NCI-H2107 (cell line): ENCODE measurements around the gene BMF.
A peak's percentile ranks its signal among the peaks of the same experiment; 100 is the strongest.

Experiments
- DNase-seq: peaks from one replicate; lab custom pipeline; 2025; lab: John Stamatoyannopoulos, UW

Gene BMF

GRCh38 chr15:40103864-40104271 lies 4.8 kb downstream of the BMF start:
- DNase-seq: no peak

- peak; percentile 48 for DNase-seq
These were observed 5.5 kb downstream of the BMF start for GRCh38 chr15:40102897-40103858.

GRCh38 chr15:40100947-40101905 lies 7.5 kb downstream of the BMF start:
- DNase-seq: no peak

GRCh38 chr15:40100123-40100946 lies 8.3 kb downstream of the BMF start:
- DNase-seq: no peak

- peak; percentile 25 for DNase-seq
These were observed 10.0 kb downstream of the BMF start for GRCh38 chr15:40098489-40099261.

GRCh38 chr15:40097968-40098476 lies 10.7 kb downstream of the BMF start:
- DNase-seq: no peak

GRCh38 chr15:40097096-40097967 lies 11.3 kb downstream of the BMF start:
- no peak for DNase-seq

GRCh38 chr15:40096094-40096891 lies 12.4 kb downstream of the BMF start:
- no peak for DNase-seq

GRCh38 chr15:40095371-40096093 lies 13.1 kb downstream of the BMF start:
- no peak for DNase-seq

- DNase-seq: no peak
These were observed 14.5 kb downstream of the BMF start for GRCh38 chr15:40094156-40094555.

GRCh38 chr15:40092979-40093869 lies 15.5 kb downstream of the BMF start:
- DNase-seq: no peak

GRCh38 chr15:40092256-40092978 lies 16.3 kb downstream of the BMF start:
- DNase-seq: peak; percentile 49

- DNase-seq: no peak
These were observed 16.8 kb downstream of the BMF start for GRCh38 chr15:40091861-40092255.

GRCh38 chr15:40090774-40091455 lies 17.8 kb downstream of the BMF start:
- DNase-seq: no peak

- no peak for DNase-seq
These were observed 19.5 kb downstream of the BMF start for GRCh38 chr15:40088929-40089755.
